Measurements from ENCODE around the gene SYNE1.

SYNE1 gene

GRCh38 chr6:152204591-152204990, 432.6 kb downstream of the SYNE1 start:
- H3K27ac ChIP-seq (replicated peaks) = no peak overlapping the region
- no peak for TF ChIP-seq GABPA (IDR thresholded peaks at IDR 0.05; ENCODE audit: low read depth)
- DNase-seq (ENCODE audit: low read depth in 1 of 2, low spot score in 1 of 2) = no peak
- no peaks in the 10 kb centered on the region for H3K27me3 ChIP-seq (ENCODE audit: insufficient read depth, poor library complexity, severe bottlenecking)
- H3K4me3 ChIP-seq (replicated peaks; ENCODE audit: insufficient read depth, low read length) = no peak overlapping the region

- no peak overlapping the region for H3K27ac ChIP-seq (replicated peaks)
- no peaks in the 10 kb centered on the region for H3K27me3 ChIP-seq (ENCODE audit: insufficient read depth, poor library complexity, severe bottlenecking)
- H3K4me3 ChIP-seq (replicated peaks; ENCODE audit: insufficient read depth, low read length) = no peak overlapping the region
- TF ChIP-seq CTCF (IDR thresholded peaks at IDR 0.05; ENCODE audit: insufficient read depth, low read length) (no peak), REST (IDR thresholded peaks at IDR 0.05; ENCODE audit: insufficient replicate concordance, low read depth) (no peak), SPI1 (IDR thresholded peaks at IDR 0.05; ENCODE audit: borderline replicate concordance, low read depth) (no peak), POLR2AphosphoS5 (IDR thresholded peaks at IDR 0.05; ENCODE audit: low read depth) (no peak), GABPA (IDR thresholded peaks at IDR 0.05; ENCODE audit: low read depth) (no peak)
- DNase-seq (ENCODE audit: low read depth in 1 of 2, low spot score in 1 of 2) = no peak
These were observed 436.0 kb downstream of the SYNE1 start for GRCh38 chr6:152201120-152201519.

- TF ChIP-seq REST (IDR thresholded peaks at IDR 0.05; ENCODE audit: insufficient replicate concordance, low read depth) (no peak), SPI1 (IDR thresholded peaks at IDR 0.05; ENCODE audit: borderline replicate concordance, low read depth) (no peak), CTCF (IDR thresholded peaks at IDR 0.05; ENCODE audit: insufficient read depth, low read length) (no peak), POLR2AphosphoS5 (IDR thresholded peaks at IDR 0.05; ENCODE audit: low read depth) (no peak), GABPA (IDR thresholded peaks at IDR 0.05; ENCODE audit: low read depth) (no peak)
- H3K4me3 ChIP-seq (replicated peaks; ENCODE audit: insufficient read depth, low read length) = no peak overlapping the region
These were observed 441.3 kb downstream of the SYNE1 start for GRCh38 chr6:152195896-152196295.

GRCh38 chr6:152189736-152190135, 447.4 kb downstream of the SYNE1 start:
- no peak for DNase-seq (ENCODE audit: low read depth in 1 of 2, low spot score in 1 of 2)
- Histone ChIP-seq H3K27me3 (ENCODE audit: insufficient read depth, poor library complexity, severe bottlenecking) (no peaks in the 10 kb centered on the region), H3K4me3 (replicated peaks; ENCODE audit: insufficient read depth, low read length) (no peak overlapping the region), H3K27ac (replicated peaks) (no peak overlapping the region)
- no peak for TF ChIP-seq POLR2AphosphoS5 (IDR thresholded peaks at IDR 0.05; ENCODE audit: low read depth)
- no peak for TF ChIP-seq GABPA (IDR thresholded peaks at IDR 0.05; ENCODE audit: low read depth)
- TF ChIP-seq SPI1 (IDR thresholded peaks at IDR 0.05; ENCODE audit: borderline replicate concordance, low read depth) = no peak
- TF ChIP-seq CTCF (IDR thresholded peaks at IDR 0.05; ENCODE audit: insufficient read depth, low read length) = no peak
- no peak for TF ChIP-seq REST (IDR thresholded peaks at IDR 0.05; ENCODE audit: insufficient replicate concordance, low read depth)

More at GRCh38 chr6:152195896-152196295, 441.3 kb downstream of the SYNE1 start:
- no peaks in the 10 kb centered on the region for H3K27me3 ChIP-seq (ENCODE audit: insufficient read depth, poor library complexity, severe bottlenecking)
- no peak for DNase-seq (ENCODE audit: low read depth in 1 of 2, low spot score in 1 of 2)
- no peak overlapping the region for H3K27ac ChIP-seq (replicated peaks)

Measured in HL-60 (cell line).